CD4-positive, alpha-beta memory T cell (primary cell): ENCODE results near the gene RBM20. TPM values are rescaled to one million over a fixed set of nuclear protein-coding genes. Genes with fewer than 3 reads are reported as not detected.
"Not testable (repeated sequence)": the region's sequence is repeated elsewhere in the genome, so short reads cannot be mapped to it uniquely, and the experiment has no call there.

ENCODE experiments used
- CTCF ChIA-PET: fragments of 350-600 bp; sonication (Branson Sonifier 250); formaldehyde crosslinking; loops from one replicate; lab custom pipeline; 2021; ENCODE audit warnings: inconsistent platforms; ENCODE audit not compliant: partially characterized antibody; lab: Charles Lee
- POLR2A ChIA-PET: fragments of 350-600 bp; sonication (Branson Sonifier 250); formaldehyde crosslinking; loops from one replicate; lab custom pipeline; 2021; ENCODE audit not compliant: partially characterized antibody; lab: Charles Lee
- DNase-seq, 5 donors: peaks; one replicate each; pipeline versions ENCODE4 v3.0.0 to v3.0.0-alpha.2; 2020 to 2022; ENCODE audit warnings: mixed read lengths in 1 of 5
- H3K27ac ChIP-seq: one replicate; pipeline ENCODE4 v1.7.0; 2013; ENCODE audit warnings: low read depth, low read length
- H3K27me3 ChIP-seq: 2 replicates; pipeline ENCODE4 v1.7.0; 2013; ENCODE audit warnings: mild to moderate bottlenecking, low read length, moderate library complexity; ENCODE audit not compliant: insufficient read depth
- H3K36me3 ChIP-seq: 2 replicates; pipeline ENCODE4 v1.7.0; 2013; ENCODE audit warnings: mild to moderate bottlenecking, low read length, moderate library complexity; ENCODE audit not compliant: insufficient read depth
- H3K4me1 ChIP-seq: 2 replicates; pipeline ENCODE4 v1.7.0; 2013; ENCODE audit warnings: mild to moderate bottlenecking, low read length, moderate library complexity; ENCODE audit not compliant: insufficient read depth
- H3K4me3 ChIP-seq, 2 donors: one replicate each; pipeline ENCODE4 v1.7.0; 2013; ENCODE audit warnings: low read length in 2 of 2, mild to moderate bottlenecking in 1 of 2
- H3K9me3 ChIP-seq, 2 donors: one replicate each; pipeline ENCODE4 v1.7.0; 2013; ENCODE audit warnings: low read length in 2 of 2, control low read depth in 1 of 2; ENCODE audit not compliant: control insufficient read depth in 1 of 2
- H3K27ac Mint-ChIP-seq, 7 donors: one replicate each; pipeline ENCODE4 v1.8.0; 2020 to 2021; ENCODE audit warnings: mixed read lengths in 7 of 7, mild to moderate bottlenecking in 6 of 7, inconsistent platforms in 3 of 7, moderate library complexity in 3 of 7
- H3K27me3 Mint-ChIP-seq, 2 donors: one replicate each; pipeline ENCODE4 v1.8.0; 2020 to 2021; ENCODE audit warnings: mixed read lengths in 2 of 2
- H3K36me3 Mint-ChIP-seq, 2 donors: one replicate each; pipeline ENCODE4 v1.8.0; 2020 to 2021; ENCODE audit warnings: mixed read lengths in 2 of 2, inconsistent platforms in 1 of 2, mild to moderate bottlenecking in 1 of 2
- H3K4me1 Mint-ChIP-seq, 4 donors: one replicate each; pipeline ENCODE4 v1.8.0; 2020 to 2021; ENCODE audit warnings: mixed read lengths in 4 of 4, mild to moderate bottlenecking in 1 of 4
- H3K4me3 Mint-ChIP-seq, 8 donors: one replicate each; pipeline ENCODE4 v1.8.0; 2020 to 2021; ENCODE audit warnings: mixed read lengths in 8 of 8, mild to moderate bottlenecking in 7 of 8, moderate library complexity in 6 of 8, inconsistent platforms in 3 of 8
- H3K9me3 Mint-ChIP-seq, 8 donors: one replicate each; pipeline ENCODE4 v1.8.0; 2020 to 2021; ENCODE audit warnings: mixed read lengths in 8 of 8, mild to moderate bottlenecking in 5 of 8, inconsistent platforms in 3 of 8, moderate library complexity in 1 of 8
- intact Hi-C: fragments of 100-400 bp; cut with micrococcal nuclease; formaldehyde crosslinking; loops from one replicate; pipeline ENCODE4 v1.15.1; 2023
- polyA plus RNA-seq, 2 donors: library from polyadenylated mRNA; unstranded; fragments of 300-500 nt; fragmentation: Illumina TruSeq; gene quantifications; one replicate each; pipeline ENCODE4 v1.2.3, GENCODE V29; 2021
- total RNA-seq, 2 experiments: library from RNA; stranded (reverse); gene quantifications; one replicate each; pipeline ENCODE4 v1.2.3, GENCODE V29; 2021

RBM20 gene
- total and polyA plus RNA-seq, 4 experiments from 2014 or later = 0.03 TPM; not detected in 3

DNA sequence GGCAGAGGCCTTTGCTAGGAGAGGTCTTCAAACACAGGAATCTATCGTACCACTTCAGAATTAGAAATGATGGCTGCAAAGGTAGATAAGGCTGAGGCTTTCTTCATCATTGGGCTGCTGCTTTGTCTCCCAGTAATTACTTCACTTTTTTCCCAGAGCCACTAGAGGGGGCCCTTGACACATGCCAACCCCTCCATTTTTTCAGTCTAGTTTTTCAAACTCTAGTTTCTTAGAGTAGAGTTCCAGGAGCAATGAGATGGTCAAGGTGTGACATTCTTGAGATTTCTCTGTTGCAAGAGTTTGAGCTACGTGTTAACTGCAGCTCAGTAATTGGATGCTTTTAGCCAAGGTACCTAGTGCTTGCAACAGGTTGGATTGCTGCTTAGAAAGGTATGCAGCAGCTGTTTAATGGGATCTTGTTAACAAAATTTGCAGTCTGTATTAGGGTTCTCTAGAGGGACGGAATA lies 33.8 kb upstream of the RBM20 start:
- Mint-ChIP-seq H3K36me3 (peaks cover 0 to 10% of the 10 kb centered on the region in 2 donors), H3K9me3 (no peaks in the 10 kb centered on the region), H3K4me1 (peaks cover 0 to 17% (median 7%) of the 10 kb centered on the region in 4 donors), H3K4me3 (no peak overlapping the region), H3K27ac (no peak overlapping the region), H3K27me3 (no peaks in the 10 kb centered on the region)
- Histone ChIP-seq H3K36me3 (peaks cover 6% of the 10 kb centered on the region), H3K27ac (no peak overlapping the region), H3K27me3 (no peaks in the 10 kb centered on the region), H3K9me3 (no peaks in the 10 kb centered on the region), H3K4me3 (no peak overlapping the region), H3K4me1 (no peaks in the 10 kb centered on the region)
- peak; percentile 56 to 70 (median 63) for DNase-seq
- ChIA-PET CTCF (interaction anchor here (0.7 to 2.8 kb wide), 19 partner anchors 10 to 1526 kb away, joined by 3 to 18 read pairs (median 4); partner anchors contain the start of gene BBIP1), POLR2A (interaction anchor here (1.2 kb wide), 1 partner anchor 62 kb away, joined by 3 read pairs; no protein-coding TSS in a partner anchor)
- intact Hi-C loops = loop anchor here (1.0 to 10.0 kb wide), 5 partner anchors 71 to 1527 kb away; no protein-coding TSS in a partner anchor

DNA sequence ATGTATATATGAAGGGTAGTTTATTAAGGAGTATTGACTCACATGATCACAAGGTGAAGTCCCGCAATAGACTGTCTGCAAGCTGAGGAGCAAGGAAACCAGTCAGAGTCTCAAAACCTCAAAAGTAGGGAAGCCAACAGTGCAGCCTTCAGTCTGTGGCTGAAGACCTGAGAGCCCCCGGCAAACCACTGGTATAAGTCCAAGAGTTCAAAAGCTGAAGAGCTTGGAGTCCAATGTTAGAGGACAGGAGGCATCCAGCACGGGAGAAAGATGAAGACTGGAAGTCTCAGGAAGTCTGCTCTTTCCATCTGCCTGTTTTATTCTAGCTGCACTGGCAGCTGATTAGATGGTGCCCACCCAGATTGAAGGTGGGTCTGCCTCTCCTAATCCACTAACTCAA lies 33.4 kb upstream of the RBM20 start:
- not testable (repeated sequence) for H3K9me3 Mint-ChIP-seq

DNA sequence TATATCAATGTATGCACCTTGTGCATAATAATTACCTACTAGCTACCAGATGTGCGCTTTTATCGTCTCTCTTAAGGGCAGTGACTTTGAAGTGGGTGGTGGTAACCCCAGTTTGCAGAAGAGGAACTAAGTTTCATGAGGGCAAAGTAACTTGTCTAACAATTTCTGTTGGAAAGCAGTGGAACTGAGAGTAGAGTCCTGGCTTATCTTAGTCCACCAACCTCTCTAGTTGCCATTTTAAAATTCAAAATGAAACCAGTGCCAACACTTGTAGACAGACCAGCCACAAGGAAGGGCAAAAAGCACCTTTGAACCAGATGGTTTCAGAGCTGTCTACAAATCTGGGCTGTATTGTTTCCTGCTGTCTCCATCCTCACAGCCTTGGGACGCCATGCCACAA lies 32.0 kb upstream of the RBM20 start:
- Histone ChIP-seq H3K4me1 (no peaks in the 10 kb centered on the region), H3K27ac (no peak overlapping the region), H3K36me3 (no peaks in the 10 kb centered on the region), H3K9me3 (no peaks in the 10 kb centered on the region), H3K4me3 (no peak overlapping the region), H3K27me3 (no peaks in the 10 kb centered on the region)
- DNase-seq = no peak
- H3K27me3 Mint-ChIP-seq = no peaks in the 10 kb centered on the region
- intact Hi-C loops = loop anchor here (10.0 kb wide), 1 partner anchor 393 kb away; no protein-coding TSS in a partner anchor
- H3K4me1 Mint-ChIP-seq = peaks cover 0 to 17% (median 7%) of the 10 kb centered on the region in 4 donors
- ChIA-PET POLR2A (interaction anchor here (0.5 kb wide), 1 partner anchor 139 kb away, joined by 3 read pairs; no protein-coding TSS in a partner anchor), CTCF (interaction anchor here (0.8 to 2.8 kb wide), 3 partner anchors 11 to 1525 kb away, joined by 4 to 18 read pairs (median 12); no protein-coding TSS in a partner anchor)
- peaks cover 0 to 1% (median 0%) of the 10 kb centered on the region in 8 donors for H3K9me3 Mint-ChIP-seq
- no peak overlapping the region for H3K4me3 Mint-ChIP-seq
- H3K36me3 Mint-ChIP-seq = no peaks in the 10 kb centered on the region
- H3K27ac Mint-ChIP-seq = peak overlapping the region in 2 of 7 donors; percentile 19 to 77

More for the DNA sequence above, 33.4 kb upstream of the RBM20 start:
- H3K4me3 ChIP-seq, H3K9me3 ChIP-seq, H3K27me3 Mint-ChIP-seq, H3K4me3 Mint-ChIP-seq, DNase-seq, H3K27me3 ChIP-seq, H3K27ac ChIP-seq, H3K27ac Mint-ChIP-seq, H3K36me3 ChIP-seq, H3K4me1 ChIP-seq, H3K36me3 Mint-ChIP-seq: not testable (repeated sequence)
- CTCF ChIA-PET = interaction anchor here (0.7 to 2.8 kb wide), 20 partner anchors 8 to 1525 kb away, joined by 3 to 18 read pairs (median 4); partner anchors contain the start of gene BBIP1
- peaks cover 0 to 17% (median 7%) of the 10 kb centered on the region in 4 donors for H3K4me1 Mint-ChIP-seq
- POLR2A ChIA-PET = interaction anchor here (1.2 kb wide), 1 partner anchor 62 kb away, joined by 3 read pairs; no protein-coding TSS in a partner anchor
- intact Hi-C loops = loop anchor here (1.0 to 10.0 kb wide), 5 partner anchors 71 to 1527 kb away; no protein-coding TSS in a partner anchor

DNA sequence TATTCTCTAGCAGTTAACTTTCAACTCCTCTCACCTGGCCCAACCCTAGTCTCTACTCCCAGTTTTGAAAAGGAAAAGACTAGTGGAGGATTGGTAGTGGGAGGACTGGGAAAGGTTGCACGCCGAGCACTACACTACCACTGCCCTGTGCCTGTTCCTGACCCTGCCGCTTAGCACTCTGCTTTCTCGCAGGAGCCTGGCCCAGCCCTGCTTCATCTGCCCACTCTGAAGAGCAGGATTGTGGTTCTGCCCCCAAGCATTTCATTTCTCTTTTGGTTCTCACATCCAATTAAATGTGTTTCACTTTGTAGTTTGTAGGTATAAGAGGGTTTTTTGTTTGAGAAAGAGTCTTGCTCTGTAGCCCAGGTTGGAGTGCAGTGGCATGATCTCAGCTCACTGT lies 31.5 kb upstream of the RBM20 start:
- POLR2A ChIA-PET = no interaction called here
- DNase-seq = no peak
- H3K27me3 ChIP-seq = no peaks in the 10 kb centered on the region
- no peaks in the 10 kb centered on the region for H3K9me3 ChIP-seq
- Mint-ChIP-seq H3K36me3 (no peaks in the 10 kb centered on the region), H3K9me3 (peaks cover 0 to 1% (median 0%) of the 10 kb centered on the region in 8 donors), H3K4me1 (peaks cover 3 to 20% (median 9%) of the 10 kb centered on the region in 4 donors), H3K4me3 (no peak overlapping the region), H3K27ac (no peak overlapping the region), H3K27me3 (no peaks in the 10 kb centered on the region)
- H3K36me3 ChIP-seq = no peaks in the 10 kb centered on the region
- H3K27ac ChIP-seq = no peak overlapping the region
- H3K4me1 ChIP-seq = peaks cover 4% of the 10 kb centered on the region
- H3K4me3 ChIP-seq = no peak overlapping the region
- CTCF ChIA-PET = interaction anchor here (0.8 to 2.8 kb wide), 2 partner anchors 10 to 1524 kb away, joined by 4 to 12 read pairs; no protein-coding TSS in a partner anchor
- intact Hi-C loops = loop anchor here (10.0 kb wide), 1 partner anchor 392 kb away; no protein-coding TSS in a partner anchor

DNA sequence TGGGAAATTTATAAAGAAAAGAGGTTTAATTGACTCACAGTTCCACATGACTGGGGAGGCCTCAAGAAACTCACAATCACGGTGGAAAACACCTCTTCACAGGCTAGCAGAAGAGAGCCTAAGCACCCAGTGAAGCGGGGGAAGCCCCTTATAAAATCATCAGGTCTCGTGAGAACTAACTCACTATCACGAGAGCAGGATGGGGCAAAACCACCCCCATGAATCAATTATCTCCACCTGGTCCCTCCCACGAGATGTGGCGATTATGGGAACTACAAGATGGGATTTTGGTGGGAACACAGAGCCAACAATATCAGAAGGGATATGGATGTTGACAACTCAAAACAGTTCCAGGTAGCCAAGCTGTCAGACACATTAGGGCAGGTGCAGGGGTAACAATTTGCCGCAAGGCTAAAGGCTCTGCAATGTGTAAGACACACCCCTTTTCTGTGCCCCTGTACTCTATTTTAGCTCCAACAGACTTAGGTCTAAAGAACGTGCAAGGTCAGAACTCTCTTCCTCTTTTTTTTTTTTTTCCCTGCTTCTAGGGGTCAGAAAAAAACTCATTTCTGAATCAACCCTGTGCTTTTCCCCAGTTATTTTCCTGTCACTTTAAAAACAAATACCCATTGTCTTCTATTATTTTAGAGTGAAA lies 30.7 kb upstream of the RBM20 start:
- Mint-ChIP-seq H3K4me1 (peaks cover 6 to 26% (median 14%) of the 10 kb centered on the region in 4 donors), H3K27me3 (no peaks in the 10 kb centered on the region), H3K9me3 (peaks cover 0 to 1% (median 0%) of the 10 kb centered on the region in 8 donors), H3K27ac (no peak overlapping the region), H3K36me3 (no peaks in the 10 kb centered on the region), H3K4me3 (no peak overlapping the region)
- no peaks in the 10 kb centered on the region for H3K27me3 ChIP-seq
- intact Hi-C loops = loop anchor here (10.0 kb wide), 1 partner anchor 391 kb away; no protein-coding TSS in a partner anchor
- DNase-seq = no peak
- no peaks in the 10 kb centered on the region for H3K36me3 ChIP-seq
- H3K4me1 ChIP-seq = peaks cover 13% of the 10 kb centered on the region
- ChIA-PET POLR2A (no interaction called here), CTCF (interaction anchor here (1.7 kb wide), 1 partner anchor 59 kb away, joined by 8 read pairs; no protein-coding TSS in a partner anchor)
- no peaks in the 10 kb centered on the region for H3K9me3 ChIP-seq
- H3K4me3 ChIP-seq = no peak overlapping the region
- H3K27ac ChIP-seq = no peak overlapping the region

DNA sequence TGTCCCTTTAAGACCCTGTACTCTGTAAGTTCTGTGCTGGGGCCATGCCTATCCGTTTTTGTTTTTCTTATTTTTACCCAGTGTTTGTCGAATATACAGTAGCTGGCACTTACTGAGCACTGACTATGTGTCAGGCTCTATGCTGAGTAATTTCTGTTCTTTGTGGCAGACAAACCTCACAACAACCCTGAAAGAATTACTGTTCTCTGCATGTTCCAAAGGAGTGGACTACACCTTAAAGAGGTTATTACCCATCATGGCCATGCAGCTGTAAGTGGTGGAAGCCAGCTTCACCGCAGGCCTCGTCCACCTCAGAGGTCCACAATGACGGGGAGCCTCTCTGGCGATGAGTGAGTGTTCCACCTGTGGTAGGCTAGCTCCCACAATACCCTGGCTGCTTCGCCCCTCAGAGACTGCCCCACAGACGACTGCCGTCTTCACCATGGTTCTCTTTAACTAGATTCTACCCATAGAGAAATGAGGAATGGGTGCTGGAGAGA lies 30.1 kb upstream of the RBM20 start:
- no peak overlapping the region for H3K27ac ChIP-seq
- no peaks in the 10 kb centered on the region for H3K36me3 ChIP-seq
- H3K27me3 Mint-ChIP-seq = no peaks in the 10 kb centered on the region
- H3K27ac Mint-ChIP-seq = peak overlapping the region in 2 of 7 donors; percentile 27 to 61
- POLR2A ChIA-PET = no interaction called here
- intact Hi-C loops = loop anchor here (10.0 kb wide), 1 partner anchor 391 kb away; no protein-coding TSS in a partner anchor
- peaks cover 13% of the 10 kb centered on the region for H3K4me1 ChIP-seq
- H3K9me3 ChIP-seq = no peaks in the 10 kb centered on the region
- peaks cover 6 to 26% (median 14%) of the 10 kb centered on the region in 4 donors for H3K4me1 Mint-ChIP-seq
- no peak overlapping the region for H3K4me3 Mint-ChIP-seq
- CTCF ChIA-PET = interaction anchor here (1.0 to 1.7 kb wide), 2 partner anchors 58 to 60 kb away, joined by 3 to 8 read pairs; no protein-coding TSS in a partner anchor
- H3K4me3 ChIP-seq = no peak overlapping the region
- H3K27me3 ChIP-seq = no peaks in the 10 kb centered on the region
- DNase-seq = no peak
- H3K9me3 Mint-ChIP-seq = peaks cover 0 to 1% (median 0%) of the 10 kb centered on the region in 8 donors
- no peaks in the 10 kb centered on the region for H3K36me3 Mint-ChIP-seq
